Fibroblast of lung (primary cell): ENCODE data around the gene STK35. TPM values are rescaled to one million over a fixed set of nuclear protein-coding genes. Genes with fewer than 3 reads are reported as not detected.

Source experiments
- DNase-seq, 2 donors: peaks; one replicate each; pipeline versions ENCODE4 v3.0.0 to v3.0.0-alpha.2; 2010; ENCODE audit warnings: low read depth in 2 of 2
- H2AFZ ChIP-seq: 2 replicates; pipeline ENCODE4 v1.5.1; 2012; ENCODE audit warnings: low read length, control low read depth, inconsistent platforms
- H3K27ac ChIP-seq: 2 replicates; pipeline ENCODE4 v1.5.1; 2011; ENCODE audit warnings: low read length, control low read depth; ENCODE audit not compliant: insufficient read depth
- H3K27me3 ChIP-seq: 2 replicates; pipeline ENCODE4 v1.5.1; 2011; ENCODE audit warnings: mild to moderate bottlenecking, low read length; ENCODE audit not compliant: control insufficient read depth, insufficient read depth
- H3K36me3 ChIP-seq: 2 replicates; pipeline ENCODE4 v1.5.1; 2011; ENCODE audit warnings: low read length; ENCODE audit not compliant: control insufficient read depth, insufficient read depth
- H3K4me1 ChIP-seq: 2 replicates; pipeline ENCODE4 v1.5.1; 2011; ENCODE audit warnings: low read length; ENCODE audit not compliant: control insufficient read depth, insufficient read depth; ENCODE audit errors: extremely low read depth
- H3K4me2 ChIP-seq: 2 replicates; pipeline ENCODE4 v1.5.1; 2011; ENCODE audit warnings: low read length, control low read depth; ENCODE audit not compliant: insufficient read depth; ENCODE audit errors: extremely low read depth
- H3K4me3 ChIP-seq, 4 experiments: fragments of 200-600 bp in 1 of 4; sonication (generic) in 1 of 4; replicated peaks in 1 of 4; 2 replicates each; pipeline ENCODE4 v1.5.1; 2011 to 2016; ENCODE audit warnings: low read length in 4 of 4, low read depth in 3 of 4, mild to moderate bottlenecking in 3 of 4, control low read depth in 2 of 4, inconsistent platforms in 1 of 4, mixed read lengths in 1 of 4; ENCODE audit not compliant: insufficient read depth in 1 of 4; ENCODE audit errors: control extremely low read depth in 1 of 4
- H3K79me2 ChIP-seq: 2 replicates; pipeline ENCODE4 v1.5.1; 2012; ENCODE audit warnings: mild to moderate bottlenecking, low read length, inconsistent platforms; ENCODE audit not compliant: control insufficient read depth, insufficient read depth
- H3K9ac ChIP-seq: 2 replicates; pipeline ENCODE4 v1.5.1; 2011; ENCODE audit warnings: mild to moderate bottlenecking, low read length, control low read depth; ENCODE audit not compliant: insufficient read depth
- H3K9me3 ChIP-seq: 2 replicates; pipeline ENCODE4 v1.5.1; 2012; ENCODE audit warnings: low read depth, low read length; ENCODE audit not compliant: control insufficient read depth, insufficient read depth
- H4K20me1 ChIP-seq: 2 replicates; pipeline ENCODE4 v1.5.1; 2011; ENCODE audit warnings: low read length; ENCODE audit not compliant: control insufficient read depth, insufficient read depth; ENCODE audit errors: extremely low read depth
- EZH2 ChIP-seq: IDR thresholded peaks from 2 replicates; pipeline ENCODE4 v1.5.1; 2012; ENCODE audit warnings: low read length, control low read depth, mild to moderate bottlenecking; ENCODE audit errors: missing control alignments
- polyA plus RNA-seq, 2 donors: library from polyadenylated mRNA; depleted of rRNA in 1 of 2; stranded (reverse) in 1 of 2; unstranded in 1 of 2; fragments of >200 nt; gene quantifications; 2 replicates each; pipeline ENCODE4 v1.2.1, GENCODE V29; 2011 to 2012; ENCODE audit warnings: missing spikeins in 1 of 2
- total RNA-seq: library from RNA; depleted of rRNA; stranded (reverse); fragments of >200 nt; gene quantifications from 2 replicates; pipeline ENCODE4 v1.2.1, GENCODE V29; 2014
- TF ChIP-seq, protein P1 (sequence below), 2 donors: IDR thresholded peaks in 1 of 2; conservative IDR thresholded peaks in 1 of 2; 1 replicate in 1 of 2; 2 replicates in 1 of 2; pipeline ENCODE4 v1.5.1; 2011 to 2012; ENCODE audit warnings: low read length in 2 of 2, control low read depth in 1 of 2, inconsistent platforms in 1 of 2, low read depth in 1 of 2, mild to moderate bottlenecking in 1 of 2

The STK35 gene
- total and polyA plus RNA-seq, 2 donors (not counting 1 experiment from before 2014, with no cell fraction given) = 8.5 to 14.4 TPM

DNA sequence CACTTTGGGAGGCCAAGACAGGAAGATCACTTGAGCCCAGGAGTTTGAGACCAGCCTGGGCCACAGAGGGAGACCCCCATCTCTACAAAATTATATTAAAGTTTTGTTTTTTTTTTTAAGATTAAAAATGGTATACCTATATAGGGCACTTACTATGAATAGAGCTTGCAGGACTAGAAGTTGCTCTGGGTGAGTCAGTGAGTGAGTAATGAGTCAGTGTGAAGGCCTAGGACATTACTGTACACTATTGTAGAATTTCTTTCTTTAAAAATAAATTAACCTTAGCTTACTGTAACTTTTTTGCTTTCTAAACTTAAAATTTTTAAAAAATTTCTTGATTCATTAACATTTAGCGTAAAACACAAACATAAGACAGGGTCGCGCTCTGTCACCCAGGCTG, 29.7 kb downstream of the STK35 start:
- H3K4me1 ChIP-seq = peaks cover 16% of the 10 kb centered on the region
- no peak for TF ChIP-seq EZH2
- TF ChIP-seq, protein P1, sequence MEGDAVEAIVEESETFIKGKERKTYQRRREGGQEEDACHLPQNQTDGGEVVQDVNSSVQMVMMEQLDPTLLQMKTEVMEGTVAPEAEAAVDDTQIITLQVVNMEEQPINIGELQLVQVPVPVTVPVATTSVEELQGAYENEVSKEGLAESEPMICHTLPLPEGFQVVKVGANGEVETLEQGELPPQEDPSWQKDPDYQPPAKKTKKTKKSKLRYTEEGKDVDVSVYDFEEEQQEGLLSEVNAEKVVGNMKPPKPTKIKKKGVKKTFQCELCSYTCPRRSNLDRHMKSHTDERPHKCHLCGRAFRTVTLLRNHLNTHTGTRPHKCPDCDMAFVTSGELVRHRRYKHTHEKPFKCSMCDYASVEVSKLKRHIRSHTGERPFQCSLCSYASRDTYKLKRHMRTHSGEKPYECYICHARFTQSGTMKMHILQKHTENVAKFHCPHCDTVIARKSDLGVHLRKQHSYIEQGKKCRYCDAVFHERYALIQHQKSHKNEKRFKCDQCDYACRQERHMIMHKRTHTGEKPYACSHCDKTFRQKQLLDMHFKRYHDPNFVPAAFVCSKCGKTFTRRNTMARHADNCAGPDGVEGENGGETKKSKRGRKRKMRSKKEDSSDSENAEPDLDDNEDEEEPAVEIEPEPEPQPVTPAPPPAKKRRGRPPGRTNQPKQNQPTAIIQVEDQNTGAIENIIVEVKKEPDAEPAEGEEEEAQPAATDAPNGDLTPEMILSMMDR (conservative IDR thresholded peaks at IDR 0.05 in 1 of 2, IDR thresholded peaks at IDR 0.05 in 1 of 2; ENCODE audit: low read depth in 1 of 2, low read length in 2 of 2) = no peak
- H3K4me2 ChIP-seq = no peak overlapping the region
- no peak overlapping the region for H2AFZ ChIP-seq
- no peaks in the 10 kb centered on the region for H3K27me3 ChIP-seq
- H4K20me1 ChIP-seq = peaks cover 3% of the 10 kb centered on the region
- H3K79me2 ChIP-seq = peaks cover 41% of the 10 kb centered on the region
- no peaks in the 10 kb centered on the region for H3K36me3 ChIP-seq
- H3K9ac ChIP-seq = no peak overlapping the region
- no peaks in the 10 kb centered on the region for H3K9me3 ChIP-seq
- DNase-seq = peak; percentile 56 to 86
- no peak overlapping the region for H3K27ac ChIP-seq
- H3K4me3 ChIP-seq = no peak overlapping the region

DNA sequence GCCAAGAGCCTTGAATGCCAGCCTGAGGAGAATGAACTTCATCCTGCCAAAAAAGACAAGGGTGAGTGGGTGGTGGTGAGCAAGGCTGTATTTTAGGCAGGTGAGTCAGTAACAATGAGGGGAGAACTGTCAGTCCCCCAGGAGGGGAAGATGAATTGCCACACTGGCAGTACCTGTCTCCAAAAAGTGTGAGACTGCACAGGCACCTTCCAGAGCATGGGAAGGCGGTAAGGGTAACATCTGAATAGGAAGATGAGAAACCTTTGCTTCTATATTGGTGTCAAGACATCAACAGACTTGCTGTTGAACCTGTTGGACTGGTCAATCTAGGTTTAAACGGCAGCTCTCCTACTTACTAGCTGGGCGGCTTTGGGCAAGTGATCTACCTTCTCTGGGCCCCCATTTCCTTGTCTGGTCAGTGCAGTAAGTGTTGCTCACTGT, 30.9 kb downstream of the STK35 start:
- Histone ChIP-seq H3K79me2 (peaks cover 44% of the 10 kb centered on the region), H3K27ac (no peak overlapping the region)

DNA sequence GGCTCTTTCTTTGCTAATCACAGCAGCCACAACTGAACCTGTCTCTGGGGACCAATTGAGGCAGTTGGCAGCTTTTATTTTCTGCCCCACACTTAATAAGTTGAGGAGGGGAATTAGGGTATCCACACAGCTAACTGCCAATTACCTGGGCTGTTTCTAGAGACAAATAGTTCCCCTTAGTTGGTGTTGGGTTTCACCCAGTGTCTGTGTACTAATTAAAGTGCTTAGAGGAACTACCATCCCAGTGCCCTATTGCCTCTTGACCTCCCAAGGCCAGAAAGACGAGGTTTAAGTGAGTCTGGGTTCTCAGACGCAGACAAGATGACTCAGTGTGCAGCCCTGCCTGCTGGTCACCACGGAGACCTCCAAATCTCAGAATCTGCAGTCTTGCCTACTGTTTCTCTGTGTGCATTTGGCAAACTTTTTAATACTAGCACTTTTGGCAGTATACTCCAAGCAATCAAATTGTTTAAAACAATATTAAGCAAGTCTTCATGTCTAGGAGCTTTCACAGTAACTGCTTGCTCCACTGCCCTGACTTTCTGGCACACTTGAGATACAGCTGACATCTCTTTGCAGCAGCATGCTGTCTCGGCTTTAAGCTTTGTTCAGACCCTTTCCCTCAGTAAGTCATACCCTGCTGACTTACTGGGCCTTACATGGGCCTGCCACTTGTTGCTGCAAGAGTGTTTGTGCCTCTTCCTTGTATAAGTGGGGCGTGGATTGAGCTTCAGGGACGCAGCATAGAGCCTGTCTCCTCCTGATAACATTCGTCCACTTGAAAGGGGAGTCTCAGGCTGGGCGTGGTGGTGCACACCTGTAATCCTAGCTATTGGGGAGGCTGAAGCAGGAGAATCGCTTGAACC, 31.9 kb downstream of the STK35 start:
- Histone ChIP-seq H3K4me2 (peak overlapping the region; percentile 66), H3K9me3 (no peaks in the 10 kb centered on the region), H3K27ac (peak overlapping the region; percentile 40), H3K4me3 (no peak overlapping the region), H4K20me1 (peaks cover 3% of the 10 kb centered on the region), H3K79me2 (peaks cover 41% of the 10 kb centered on the region), H3K36me3 (no peaks in the 10 kb centered on the region), H3K4me1 (peaks cover 21% of the 10 kb centered on the region), H3K27me3 (no peaks in the 10 kb centered on the region), H2AFZ (no peak overlapping the region), H3K9ac (no peak overlapping the region)
- TF ChIP-seq, protein P1 (conservative IDR thresholded peaks at IDR 0.05 in 1 of 2, IDR thresholded peaks at IDR 0.05 in 1 of 2; ENCODE audit: low read depth in 1 of 2, low read length in 2 of 2) = no peak
- TF ChIP-seq EZH2 = no peak
- peak; percentile 84 to 90 for DNase-seq

More for the DNA sequence above, 30.9 kb downstream of the STK35 start:
- no peak overlapping the region for H2AFZ ChIP-seq
- H3K4me2 ChIP-seq = no peak overlapping the region
- TF ChIP-seq EZH2 = no peak
- TF ChIP-seq, protein P1 (conservative IDR thresholded peaks at IDR 0.05 in 1 of 2, IDR thresholded peaks at IDR 0.05 in 1 of 2; ENCODE audit: low read depth in 1 of 2, low read length in 2 of 2) = no peak
- H3K36me3 ChIP-seq = no peaks in the 10 kb centered on the region
- H3K9me3 ChIP-seq = no peaks in the 10 kb centered on the region
- peaks cover 3% of the 10 kb centered on the region for H4K20me1 ChIP-seq
- DNase-seq = peak in 1 of 2 donors; percentile 64
- H3K4me3 ChIP-seq = no peak overlapping the region
- H3K9ac ChIP-seq = no peak overlapping the region
- H3K27me3 ChIP-seq = no peaks in the 10 kb centered on the region
- H3K4me1 ChIP-seq = peaks cover 20% of the 10 kb centered on the region
